Smooth muscle cell (in vitro differentiated cells): ENCODE data around the gene PABPN1. TPM values are rescaled to one million over a fixed set of nuclear protein-coding genes. Genes with fewer than 3 reads are reported as not detected.
"Not testable (repeated sequence)": the region's sequence is repeated elsewhere in the genome, so short reads cannot be mapped to it uniquely, and the experiment has no call there.

ENCODE experiments used
- DNase-seq: peaks from one replicate; lab custom pipeline; 2025; ENCODE audit not compliant: unreplicated experiment; lab: John Stamatoyannopoulos, UW
- H2AFZ ChIP-seq: fragments of 200-600 bp; sonication (generic); 2 replicates; pipeline ENCODE4 v1.6.0; 2016; ENCODE audit warnings: antibody characterized with exemption, low read depth, mild to moderate bottlenecking
- H3F3A ChIP-seq: fragments of 200-600 bp; sonication (generic); 2 replicates; pipeline ENCODE4 v1.6.0; 2017; ENCODE audit warnings: antibody characterized with exemption, low read depth
- H3K27ac ChIP-seq: fragments of 200-600 bp; sonication (generic); 2 replicates; pipeline ENCODE4 v1.5.1; 2016; ENCODE audit warnings: low read depth, mild to moderate bottlenecking
- H3K27me3 ChIP-seq: fragments of 200-600 bp; sonication (generic); 2 replicates; pipeline ENCODE4 v1.6.1; 2016; ENCODE audit warnings: low read depth, mild to moderate bottlenecking
- H3K36me3 ChIP-seq: fragments of 200-600 bp; sonication (generic); 2 replicates; pipeline ENCODE4 v1.5.1; 2016; ENCODE audit warnings: low read depth
- H3K4me1 ChIP-seq: fragments of 200-600 bp; sonication (generic); 2 replicates; pipeline ENCODE4 v1.5.1; 2016; ENCODE audit warnings: low read depth
- H3K4me2 ChIP-seq: fragments of 200-600 bp; sonication (generic); 2 replicates; pipeline ENCODE4 v1.6.0; 2016; ENCODE audit warnings: mild to moderate bottlenecking
- H3K4me3 ChIP-seq: fragments of 200-600 bp; sonication (generic); 2 replicates; pipeline ENCODE4 v1.5.1; 2016; ENCODE audit warnings: mild to moderate bottlenecking
- H3K79me2 ChIP-seq: fragments of 200-600 bp; sonication (generic); 2 replicates; pipeline ENCODE4 v1.6.0; 2016; ENCODE audit warnings: low read depth, mild to moderate bottlenecking
- H3K9ac ChIP-seq: fragments of 200-600 bp; sonication (generic); 2 replicates; pipeline ENCODE4 v1.6.0; 2016; ENCODE audit warnings: low read depth
- H3K9me3 ChIP-seq: fragments of 200-600 bp; sonication (generic); replicated peaks from 2 replicates; pipeline ENCODE4 v1.5.1; 2016; ENCODE audit warnings: low read depth
- H4K20me1 ChIP-seq: fragments of 200-600 bp; sonication (generic); 2 replicates; pipeline ENCODE4 v1.6.0; 2016; ENCODE audit warnings: low read depth
- CTCF ChIP-seq: fragments of 200-600 bp; sonication (generic); IDR thresholded peaks from 2 replicates; pipeline ENCODE4 v1.5.1; 2017; ENCODE audit warnings: borderline replicate concordance, mild to moderate bottlenecking, antibody characterized with exemption; ENCODE audit not compliant: insufficient read depth, poor library complexity, severe bottlenecking
- WGBS: methylation state at CpG from one replicate; pipeline ENCODE4 v1.1.7; 2016; ENCODE audit warnings: low lambda C conversion rate; 5-methylcytosine and 5-hydroxymethylcytosine counted together
- polyA plus RNA-seq: library from polyadenylated mRNA; unstranded; fragments of >200 nt; fragmentation: Nextera tagmentation; extraction: Ambion mirVana; gene quantifications from 2 replicates; pipeline ENCODE4 v1.2.1, GENCODE V29; 2016
- total RNA-seq: library from RNA; depleted of rRNA; stranded (reverse); fragments of >200 nt; gene quantifications from 2 replicates; pipeline ENCODE4 v1.2.3, GENCODE V29; 2014

The PABPN1 gene
- total RNA-seq (48.3 and 52.3 TPM in 2 replicates), polyA plus RNA-seq (139 and 156 TPM in 2 replicates)

- no peak for TF ChIP-seq CTCF
- Histone ChIP-seq H3K79me2 (peaks cover 34% of the 10 kb centered on the region), H4K20me1 (peaks cover 33% of the 10 kb centered on the region), H2AFZ (peak within 1 kb of the TSS; percentile 62), H3K4me2 (peak within 1 kb of the TSS; percentile 95), H3K27ac (peak within 1 kb of the TSS; percentile 98), H3K36me3 (peaks cover 3% of the 10 kb centered on the region), H3K9me3 (no peaks in the 10 kb centered on the region), H3K9ac (peak within 1 kb of the TSS; percentile 99), H3K4me1 (peaks cover 19% of the 10 kb centered on the region), H3K27me3 (no peaks in the 10 kb centered on the region), H3K4me3 (peak within 1 kb of the TSS; percentile 92), H3F3A (peaks cover 46% of the 10 kb centered on the region)
- WGBS = 7% methylated on average over 50 of the region's 63 CpGs
- peak; percentile 92 for DNase-seq
Measured at GRCh38 chr14:23320584-23321571, at the start of gene PABPN1. PABPN1 (plus strand) TSS chr14:23321457; CDS start chr14:23321470, 13 bp downstream.

- DNase-seq = no peak
- H3K4me1 ChIP-seq = peaks cover 9% of the 10 kb centered on the region
- TF ChIP-seq CTCF = no peak
- no peaks in the 10 kb centered on the region for H3K36me3 ChIP-seq
- no peak overlapping the region for H3K9ac ChIP-seq
- H3K27ac ChIP-seq = no peak overlapping the region
- peaks cover 5% of the 10 kb centered on the region for H3K79me2 ChIP-seq
- peaks cover 8% of the 10 kb centered on the region for H4K20me1 ChIP-seq
- no peak overlapping the region for H2AFZ ChIP-seq
- H3K9me3 ChIP-seq = no peaks in the 10 kb centered on the region
- no peaks in the 10 kb centered on the region for H3F3A ChIP-seq
- no peak overlapping the region for H3K4me2 ChIP-seq
- no peak overlapping the region for H3K4me3 ChIP-seq
- H3K27me3 ChIP-seq = no peaks in the 10 kb centered on the region
- 98% methylated on average over 2 of the region's 2 CpGs for WGBS
Measured at GRCh38 chr14:23275412-23275811, 45.8 kb upstream of the PABPN1 start.

- no peak overlapping the region for H3K27ac ChIP-seq
- H3K27me3 ChIP-seq = no peaks in the 10 kb centered on the region
- H3K4me1 ChIP-seq = peaks cover 10% of the 10 kb centered on the region
- H3K4me2 ChIP-seq = no peak overlapping the region
- H3K79me2 ChIP-seq = peaks cover 5% of the 10 kb centered on the region
- TF ChIP-seq CTCF = no peak
- H4K20me1 ChIP-seq = peaks cover 11% of the 10 kb centered on the region
- no peak overlapping the region for H2AFZ ChIP-seq
- no peaks in the 10 kb centered on the region for H3K9me3 ChIP-seq
- 98% methylated on average over 3 of the region's 3 CpGs for WGBS
- H3K9ac ChIP-seq = no peak overlapping the region
- DNase-seq = no peak
- no peak overlapping the region for H3K4me3 ChIP-seq
- H3F3A ChIP-seq = no peaks in the 10 kb centered on the region
- no peaks in the 10 kb centered on the region for H3K36me3 ChIP-seq
Measured at GRCh38 chr14:23277189-23277588, 44.1 kb upstream of the PABPN1 start.

- not testable (repeated sequence) for H3F3A ChIP-seq, H3K36me3 ChIP-seq, DNase-seq, H3K4me2 ChIP-seq, H3K4me3 ChIP-seq, H2AFZ ChIP-seq, H3K9ac ChIP-seq, H3K27ac ChIP-seq, H3K79me2 ChIP-seq, H3K27me3 ChIP-seq, H3K4me1 ChIP-seq, H3K9me3 ChIP-seq
- peaks cover 11% of the 10 kb centered on the region for H4K20me1 ChIP-seq
- WGBS = 89% methylated on average over 6 of the region's 6 CpGs
Measured at GRCh38 chr14:23277928-23278327, 43.3 kb upstream of the PABPN1 start.
